Panc1 (cell line): ENCODE data around the gene AGRN. TPM values are rescaled to one million over a fixed set of nuclear protein-coding genes. Genes with fewer than 3 reads are reported as not detected.

Experiments
- ATAC-seq: fragments of 200-7000 bp; cut with Tn5 transposase; 2 replicates; pipeline ENCODE4 v1.9.1; 2020; ENCODE audit warnings: mild to moderate bottlenecking, moderate library complexity
- BruUV-seq: library from RNA; stranded (reverse); fragments of 400-500 nt; replicated peaks from 2 replicates; lab custom pipeline; 2021; lab: Mats Ljungman, UMichigan
- CTCF ChIA-PET: fragments of 300-600 bp; sonication (Branson Sonifier 250); formaldehyde crosslinking; loops from one replicate; lab custom pipeline; 2022; ENCODE audit warnings: antibody characterized with exemption; lab: Charles Lee
- POLR2A ChIA-PET: fragments of 300-600 bp; sonication (Branson Sonifier 250); formaldehyde crosslinking; loops from one replicate; lab custom pipeline; 2022; ENCODE audit warnings: antibody characterized with exemption; lab: Charles Lee
- DNase-seq: peaks from one replicate; pipeline ENCODE4 v3.0.0-alpha.2; 2010; ENCODE audit warnings: low read depth, low spot score
- H3K27ac ChIP-seq: 2 replicates; pipeline ENCODE4 v1.5.1; 2011; ENCODE audit warnings: mild to moderate bottlenecking, low read length, inconsistent platforms
- H3K27me3 ChIP-seq: fragments of 200-500 bp; sonication (Bioruptor generic); 2 replicates; pipeline ENCODE4 v1.6.0; 2014; ENCODE audit warnings: low read length, inconsistent platforms; ENCODE audit not compliant: control insufficient read depth, insufficient read depth
- H3K36me3 ChIP-seq: fragments of 200-500 bp; sonication (Bioruptor generic); 2 replicates; pipeline ENCODE4 v1.5.1; 2014; ENCODE audit warnings: inconsistent platforms, mild to moderate bottlenecking, low read length, moderate library complexity; ENCODE audit not compliant: control insufficient read depth, insufficient read depth
- H3K4me1 ChIP-seq: 2 replicates; pipeline ENCODE4 v1.5.1; 2011; ENCODE audit warnings: inconsistent platforms, mild to moderate bottlenecking, low read length, moderate library complexity; ENCODE audit not compliant: control insufficient read depth, insufficient read depth
- H3K4me3 ChIP-seq, 2 experiments: 2 replicates each; pipeline ENCODE4 v1.5.1; 2011 to 2012; ENCODE audit warnings: low read depth in 2 of 2, low read length in 2 of 2, mild to moderate bottlenecking in 2 of 2, inconsistent platforms in 1 of 2, moderate library complexity in 1 of 2
- H3K9me3 ChIP-seq: fragments of 200-500 bp; sonication (Bioruptor generic); 2 replicates; pipeline ENCODE4 v1.5.1; 2014; ENCODE audit warnings: low read depth, mild to moderate bottlenecking, inconsistent platforms, low read length, moderate library complexity; ENCODE audit not compliant: control insufficient read depth, insufficient read depth
- CTCF ChIP-seq: fragments of 450-650 bp; IDR thresholded peaks from 2 replicates; pipeline ENCODE4 v1.5.1; 2017; ENCODE audit warnings: mild to moderate bottlenecking
- POLR2AphosphoS5 ChIP-seq: IDR thresholded peaks from 2 replicates; pipeline ENCODE4 v1.6.1; 2012; ENCODE audit warnings: mild to moderate bottlenecking, low read depth, low read length, moderate library complexity
- REST ChIP-seq, 2 experiments: IDR thresholded peaks; 2 replicates each; pipeline ENCODE4 v1.6.1; 2011 to 2012; ENCODE audit warnings: low read depth in 2 of 2, control low read depth in 1 of 2, low read length in 1 of 2, mild to moderate bottlenecking in 1 of 2, moderate library complexity in 1 of 2; ENCODE audit not compliant: insufficient read depth in 1 of 2
- SIN3A ChIP-seq: IDR thresholded peaks from 2 replicates; pipeline ENCODE4 v1.6.1; 2012; ENCODE audit warnings: low read depth, mild to moderate bottlenecking, low read length, moderate library complexity, borderline replicate concordance; ENCODE audit not compliant: insufficient read depth
- TCF7L2 ChIP-seq: IDR thresholded peaks from 2 replicates; pipeline ENCODE4 v1.6.1; 2011; ENCODE audit warnings: mild to moderate bottlenecking, low read depth, low read length, inconsistent platforms
- in situ Hi-C: cut with HindIII; loops from 2 replicates; pipeline ENCODE4 v1.10.0; 2016; ENCODE audit warnings: low sequenced_read_pairs, low pct_unique_long_range_greater_than_20kb
- intact Hi-C: fragments of 100-400 bp; cut with micrococcal nuclease; formaldehyde crosslinking; loops from one replicate; pipeline ENCODE4 v1.10.0; 2022; ENCODE audit not compliant: unreplicated experiment
- total RNA-seq: library from RNA; stranded (reverse); gene quantifications from one replicate; pipeline ENCODE4 v1.2.1, GENCODE V29; 2021; ENCODE audit not compliant: unreplicated experiment

The AGRN gene
- total RNA-seq, 1 experiment from 2014 or later, result 153 TPM

- Histone ChIP-seq H3K9me3 (no peaks in the 10 kb centered on the region), H3K27me3 (no peaks in the 10 kb centered on the region), H3K36me3 (no peaks in the 10 kb centered on the region), H3K4me3 (no peak overlapping the region), H3K4me1 (peaks cover 8% of the 10 kb centered on the region; the same call in 1 of the 2 replicates), H3K27ac (no peak overlapping the region)
- CTCF ChIA-PET, result no interaction called here
- BruUV-seq, result no TSS peak
- intact Hi-C loops, result no loop called here
- in situ Hi-C loops, result no loop called here
- TF ChIP-seq REST (IDR thresholded peaks at IDR 0.05; ENCODE audit: insufficient read depth in 1 of 2, low read depth in 2 of 2, low read length in 1 of 2), result no peak
- TF ChIP-seq CTCF, result no peak
- no peak for TF ChIP-seq SIN3A
- no peak for TF ChIP-seq POLR2AphosphoS5
- TF ChIP-seq TCF7L2, result no peak
- ATAC-seq (no peak), DNase-seq (no peak)
- POLR2A ChIA-PET, result interaction anchor here (0.6 kb wide), 1 partner anchor 18 kb away, joined by 7 read pairs; the partner anchor contains the start of gene AGRN
Observed at GRCh38 chr1:1037366-1038327, 17.7 kb downstream of the AGRN start.

- BruUV-seq, result no TSS peak
- CTCF ChIA-PET, result interaction anchor here (0.7 kb wide), 1 partner anchor 23 kb away, joined by 4 read pairs; no protein-coding TSS in a partner anchor
- Histone ChIP-seq H3K27ac (no peak overlapping the region), H3K27me3 (no peaks in the 10 kb centered on the region), H3K36me3 (no peaks in the 10 kb centered on the region), H3K4me1 (peaks cover 8% of the 10 kb centered on the region; the same call in 1 of the 2 replicates), H3K9me3 (no peaks in the 10 kb centered on the region), H3K4me3 (no peak overlapping the region)
- intact Hi-C loops (no loop called here), in situ Hi-C loops (no loop called here)
- TF ChIP-seq REST (IDR thresholded peaks at IDR 0.05; ENCODE audit: insufficient read depth in 1 of 2, low read depth in 2 of 2, low read length in 1 of 2) (no peak), TCF7L2 (no peak), SIN3A (no peak), POLR2AphosphoS5 (no peak), CTCF (no peak)
- no peak for ATAC-seq
- POLR2A ChIA-PET, result no interaction called here
- no peak for DNase-seq
Observed at GRCh38 chr1:1038694-1039093, 18.8 kb downstream of the AGRN start.
